Activated CD8-positive, alpha-beta memory T cell treated with anti-CD3 and anti-CD28 coated beads, Interleukin-2, amount 50 U/mL, for 48 hours (primary cell): ENCODE results near the gene BMP5.

Experiments used
- DNase-seq: peaks from one replicate; pipeline ENCODE4 v3.0.0-alpha.2; 2020

BMP5 gene

GRCh38 chr6:55870181-55870813 lies 5.1 kb downstream of the BMP5 start:
- DNase-seq = no peak

- DNase-seq = no peak
These were observed 5.7 kb downstream of the BMP5 start for GRCh38 chr6:55869674-55870073.

- no peak for DNase-seq
These were observed 6.5 kb downstream of the BMP5 start for GRCh38 chr6:55868771-55869479.

GRCh38 chr6:55868176-55868575 lies 7.2 kb downstream of the BMP5 start:
- no peak for DNase-seq

- DNase-seq = no peak
These were observed 9.3 kb downstream of the BMP5 start for GRCh38 chr6:55866128-55866527.

- no peak for DNase-seq
These were observed 22.1 kb downstream of the BMP5 start for GRCh38 chr6:55853008-55854001.

- DNase-seq = no peak
These were observed 34.0 kb downstream of the BMP5 start for GRCh38 chr6:55841341-55841740.

GRCh38 chr6:55839080-55839479 lies 36.3 kb downstream of the BMP5 start:
- no peak for DNase-seq

GRCh38 chr6:55836945-55837344 lies 38.4 kb downstream of the BMP5 start:
- DNase-seq = no peak

- DNase-seq = no peak
These were observed 38.9 kb downstream of the BMP5 start for GRCh38 chr6:55836481-55836880.

- no peak for DNase-seq
These were observed 40.2 kb downstream of the BMP5 start for GRCh38 chr6:55835220-55835619.

- DNase-seq = no peak
These were observed 42.1 kb downstream of the BMP5 start for GRCh38 chr6:55833284-55833683.

- DNase-seq = no peak
These were observed 47.4 kb downstream of the BMP5 start for GRCh38 chr6:55827818-55828522.

GRCh38 chr6:55826941-55827340 lies 48.4 kb downstream of the BMP5 start:
- DNase-seq = no peak

GRCh38 chr6:55825402-55826051 lies 49.9 kb downstream of the BMP5 start:
- no peak for DNase-seq

GRCh38 chr6:55822815-55823214 lies 52.6 kb downstream of the BMP5 start:
- no peak for DNase-seq

GRCh38 chr6:55822005-55822404 lies 53.4 kb downstream of the BMP5 start:
- no peak for DNase-seq

- DNase-seq = no peak
These were observed 54.7 kb downstream of the BMP5 start for GRCh38 chr6:55820696-55821095.

- no peak for DNase-seq
These were observed 55.6 kb downstream of the BMP5 start for GRCh38 chr6:55819811-55820210.

GRCh38 chr6:55818482-55818881 lies 56.9 kb downstream of the BMP5 start:
- DNase-seq = no peak

GRCh38 chr6:55812509-55812908 lies 62.9 kb downstream of the BMP5 start:
- no peak for DNase-seq

- no peak for DNase-seq
These were observed 64.3 kb downstream of the BMP5 start for GRCh38 chr6:55811074-55811473.
